Panc1 (cell line): ENCODE data around the gene SHISA5.

Source experiments
- CTCF ChIP-seq: fragments of 450-650 bp; IDR thresholded peaks from 2 replicates; pipeline ENCODE4 v1.5.1; 2017; ENCODE audit warnings: mild to moderate bottlenecking
- POLR2AphosphoS5 ChIP-seq: IDR thresholded peaks from 2 replicates; pipeline ENCODE4 v1.6.1; 2012; ENCODE audit warnings: mild to moderate bottlenecking, low read depth, low read length, moderate library complexity

GRCh38 chr3:48427630-48427962, 76.4 kb downstream of the SHISA5 start:
- no peak for TF ChIP-seq POLR2AphosphoS5
- TF ChIP-seq CTCF = no peak
